MM.1S (cell line): ENCODE measurements around the gene CR1L.

Source experiments
- DNase-seq: peaks from one replicate; pipeline ENCODE4 v3.0.0-alpha.2; 2015
- H2AFZ ChIP-seq: fragments of 300-600 bp; sonication (generic); 2 replicates; pipeline ENCODE4 v1.6.0; 2016; ENCODE audit warnings: antibody characterized with exemption, low read length
- H3F3A ChIP-seq: fragments of 300-600 bp; sonication (generic); 2 replicates; pipeline ENCODE4 v1.6.1; 2016; ENCODE audit warnings: mild to moderate bottlenecking, antibody characterized with exemption, low read length, moderate library complexity, mixed read lengths; ENCODE audit not compliant: insufficient read depth
- H3K27ac ChIP-seq: fragments of 300-600 bp; sonication (generic); 2 replicates; pipeline ENCODE4 v1.5.1; 2016; ENCODE audit warnings: mild to moderate bottlenecking, low read length
- H3K27me3 ChIP-seq: fragments of 300-600 bp; sonication (generic); replicated peaks from 2 replicates; pipeline ENCODE4 v1.6.0; 2016; ENCODE audit warnings: low read length; ENCODE audit not compliant: insufficient read depth
- H3K36me3 ChIP-seq: fragments of 300-600 bp; sonication (generic); replicated peaks from 2 replicates; pipeline ENCODE4 v1.6.1; 2016; ENCODE audit warnings: mild to moderate bottlenecking, low read length, mixed read lengths; ENCODE audit not compliant: insufficient read depth
- H3K4me1 ChIP-seq: fragments of 300-600 bp; sonication (generic); 2 replicates; pipeline ENCODE4 v1.6.1; 2016; ENCODE audit warnings: low read length, mixed read lengths
- H3K4me2 ChIP-seq: fragments of 300-600 bp; sonication (generic); 2 replicates; pipeline ENCODE4 v1.6.0; 2016; ENCODE audit warnings: low read depth, low read length
- H3K4me3 ChIP-seq: fragments of 300-600 bp; sonication (generic); 2 replicates; pipeline ENCODE4 v1.5.1; 2016; ENCODE audit warnings: low read length, mixed read lengths
- H3K79me2 ChIP-seq: fragments of 300-600 bp; sonication (generic); 2 replicates; pipeline ENCODE4 v1.6.1; 2016; ENCODE audit warnings: mixed run types, low read length, mixed read lengths
- H3K9ac ChIP-seq: fragments of 300-600 bp; sonication (generic); 2 replicates; pipeline ENCODE4 v1.6.1; 2016; ENCODE audit warnings: low read length, mixed read lengths
- H3K9me2 ChIP-seq: fragments of 300-600 bp; sonication (generic); replicated peaks from 2 replicates; pipeline ENCODE4 v1.6.1; 2016; ENCODE audit warnings: mild to moderate bottlenecking, low read length, mixed read lengths; ENCODE audit not compliant: insufficient read depth
- H3K9me3 ChIP-seq: fragments of 300-600 bp; sonication (generic); replicated peaks from 2 replicates; pipeline ENCODE4 v1.6.1; 2016; ENCODE audit warnings: mild to moderate bottlenecking, low read length, mixed read lengths; ENCODE audit not compliant: insufficient read depth
- H4K20me1 ChIP-seq: fragments of 300-600 bp; sonication (generic); 2 replicates; pipeline ENCODE4 v1.6.1; 2016; ENCODE audit warnings: mild to moderate bottlenecking, low read length, moderate library complexity, mixed read lengths; ENCODE audit not compliant: insufficient read depth
- EZH2 ChIP-seq: fragments of 300-600 bp; sonication (generic); optimal IDR thresholded peaks from 2 replicates; pipeline ENCODE3; 2017; ENCODE audit warnings: low read depth, mild to moderate bottlenecking, antibody characterized with exemption, low read length, mixed read lengths
- EZH2phosphoT487 ChIP-seq: fragments of 300-600 bp; sonication (generic); IDR thresholded peaks from 2 replicates; pipeline ENCODE4 v1.6.1; 2018; ENCODE audit warnings: antibody characterized with exemption, low read length
- TF ChIP-seq, protein P1 (sequence below): fragments of 300-600 bp; sonication (generic); IDR thresholded peaks from 2 replicates; pipeline ENCODE4 v1.5.1; 2016; ENCODE audit warnings: antibody characterized with exemption, low read length, mixed read lengths

The CR1L gene

DNA sequence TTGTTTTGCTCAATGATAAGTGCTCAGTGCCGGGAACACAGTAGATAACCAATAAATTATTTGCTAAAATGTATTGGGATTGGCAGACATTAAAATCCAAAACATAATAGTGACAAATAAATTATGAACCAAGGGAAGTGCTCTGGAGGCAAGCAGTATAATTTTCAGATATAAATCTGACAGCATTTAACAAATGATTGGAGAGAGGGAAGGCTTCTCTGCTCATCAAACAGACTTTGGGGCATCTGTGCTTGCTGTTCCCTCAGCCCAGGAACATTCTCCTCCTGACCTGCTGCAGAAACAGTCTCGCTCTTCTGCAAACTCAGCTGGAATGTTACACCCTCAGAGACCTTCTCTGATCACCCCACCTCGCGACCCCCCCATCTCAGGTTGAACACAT, 109.1 kb downstream of the CR1L start:
- Histone ChIP-seq H3K9me3 (no peaks in the 10 kb centered on the region), H3K9me2 (no peaks in the 10 kb centered on the region), H3K27ac (no peak overlapping the region), H3K9ac (no peak overlapping the region; the same call in 1 of the 2 replicates), H3K4me3 (peak overlapping the region; percentile 85), H3K4me1 (peaks cover 31% of the 10 kb centered on the region), H4K20me1 (peaks cover 25% of the 10 kb centered on the region), H2AFZ (no peak overlapping the region), H3K79me2 (peaks cover 75% of the 10 kb centered on the region), H3K4me2 (peak overlapping the region; percentile 82), H3F3A (peaks cover 28% of the 10 kb centered on the region), H3K27me3 (no peaks in the 10 kb centered on the region), H3K36me3 (peaks cover 15% of the 10 kb centered on the region)
- no peak for DNase-seq
- no peak for TF ChIP-seq EZH2phosphoT487
- no peak for TF ChIP-seq EZH2
- TF ChIP-seq, protein P1, sequence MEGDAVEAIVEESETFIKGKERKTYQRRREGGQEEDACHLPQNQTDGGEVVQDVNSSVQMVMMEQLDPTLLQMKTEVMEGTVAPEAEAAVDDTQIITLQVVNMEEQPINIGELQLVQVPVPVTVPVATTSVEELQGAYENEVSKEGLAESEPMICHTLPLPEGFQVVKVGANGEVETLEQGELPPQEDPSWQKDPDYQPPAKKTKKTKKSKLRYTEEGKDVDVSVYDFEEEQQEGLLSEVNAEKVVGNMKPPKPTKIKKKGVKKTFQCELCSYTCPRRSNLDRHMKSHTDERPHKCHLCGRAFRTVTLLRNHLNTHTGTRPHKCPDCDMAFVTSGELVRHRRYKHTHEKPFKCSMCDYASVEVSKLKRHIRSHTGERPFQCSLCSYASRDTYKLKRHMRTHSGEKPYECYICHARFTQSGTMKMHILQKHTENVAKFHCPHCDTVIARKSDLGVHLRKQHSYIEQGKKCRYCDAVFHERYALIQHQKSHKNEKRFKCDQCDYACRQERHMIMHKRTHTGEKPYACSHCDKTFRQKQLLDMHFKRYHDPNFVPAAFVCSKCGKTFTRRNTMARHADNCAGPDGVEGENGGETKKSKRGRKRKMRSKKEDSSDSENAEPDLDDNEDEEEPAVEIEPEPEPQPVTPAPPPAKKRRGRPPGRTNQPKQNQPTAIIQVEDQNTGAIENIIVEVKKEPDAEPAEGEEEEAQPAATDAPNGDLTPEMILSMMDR = no peak

DNA sequence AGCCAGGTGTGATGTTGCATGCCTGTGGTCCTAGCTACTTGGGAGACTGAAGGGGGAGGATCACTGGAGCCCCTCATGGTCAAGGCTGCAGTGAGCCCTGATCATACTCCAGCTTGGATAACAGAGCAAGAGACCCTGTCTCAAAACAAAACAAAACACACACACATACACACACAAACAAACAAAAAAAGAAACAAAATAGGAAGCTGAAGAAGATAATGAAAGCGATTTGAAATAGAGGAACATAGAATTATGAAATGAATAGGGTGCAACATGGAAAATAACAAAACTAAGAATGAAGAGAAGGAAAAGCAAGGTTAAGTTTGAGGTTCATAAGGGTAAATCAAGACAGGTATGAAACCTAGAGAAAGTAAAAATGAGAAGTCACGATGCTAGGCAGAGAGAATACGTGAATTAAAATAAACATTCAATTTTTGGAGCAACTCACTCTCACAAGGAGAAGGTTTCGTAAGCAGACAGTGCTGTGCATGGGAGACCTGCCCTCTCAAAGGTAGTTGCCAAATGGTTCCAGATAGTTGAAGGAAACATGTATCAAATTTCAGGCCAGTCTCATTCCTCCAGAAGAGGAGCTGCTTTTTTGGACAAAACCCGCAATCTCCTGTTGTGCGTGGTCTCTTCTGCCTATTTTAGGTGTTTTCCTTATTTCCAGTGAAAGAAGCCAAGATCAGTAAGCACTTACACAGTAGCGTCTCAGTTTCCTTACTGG, 110.2 kb downstream of the CR1L start:
- no peaks in the 10 kb centered on the region for H3K9me3 ChIP-seq
- no peak for DNase-seq
- peaks cover 20% of the 10 kb centered on the region for H3K4me1 ChIP-seq
- H3K79me2 ChIP-seq = peaks cover 82% of the 10 kb centered on the region
- H4K20me1 ChIP-seq = peaks cover 25% of the 10 kb centered on the region
- peaks cover 24% of the 10 kb centered on the region for H3K36me3 ChIP-seq
- no peak overlapping the region for H3K4me3 ChIP-seq
- no peak overlapping the region for H3K9ac ChIP-seq
- TF ChIP-seq EZH2phosphoT487 (no peak), EZH2 (no peak)
- TF ChIP-seq, protein P1 = no peak
- H3K9me2 ChIP-seq = no peaks in the 10 kb centered on the region
- H3K27me3 ChIP-seq = no peaks in the 10 kb centered on the region
- H2AFZ ChIP-seq = no peak overlapping the region
- H3F3A ChIP-seq = peaks cover 17% of the 10 kb centered on the region
- H3K27ac ChIP-seq = no peak overlapping the region
- H3K4me2 ChIP-seq = no peak overlapping the region

DNA sequence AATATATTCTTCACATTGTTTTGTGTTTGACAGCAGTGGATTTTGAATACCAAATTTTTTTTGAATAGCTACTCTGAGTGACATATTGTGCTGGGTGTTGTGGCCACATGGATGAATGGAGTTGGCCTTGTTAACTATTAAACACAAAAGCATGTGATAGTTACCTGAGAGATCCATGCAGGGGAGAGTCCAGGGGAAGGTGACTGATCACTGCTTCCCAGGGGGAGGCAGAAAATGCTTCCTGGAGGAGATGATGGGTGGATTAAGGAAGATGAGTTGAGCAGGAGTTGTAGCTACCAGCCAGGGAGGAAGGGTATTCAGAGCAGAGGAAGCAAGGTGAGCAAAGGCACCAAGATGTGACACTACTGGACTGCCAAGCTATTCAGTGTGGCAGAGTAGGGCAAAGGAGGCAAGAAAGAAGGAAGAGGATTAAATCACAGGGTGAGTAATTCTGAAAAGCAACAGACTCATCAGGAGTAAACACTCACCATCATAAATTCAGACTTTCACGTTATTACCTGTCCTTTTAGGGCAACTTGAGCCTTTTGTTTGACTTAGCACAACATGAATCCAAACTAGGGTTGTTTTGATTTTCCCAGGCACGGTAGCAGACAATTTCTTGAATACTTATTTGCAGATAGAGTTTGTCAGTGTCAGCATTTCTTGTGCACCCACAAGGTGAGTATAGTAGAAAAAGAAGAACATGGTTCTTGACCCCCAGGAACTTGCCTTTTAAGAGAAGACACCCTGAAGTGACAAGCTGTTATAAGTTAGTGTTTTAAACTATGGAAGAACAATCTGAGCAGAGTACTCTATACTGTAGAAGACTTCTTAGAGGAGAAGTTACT, 111.1 kb downstream of the CR1L start:
- TF ChIP-seq EZH2phosphoT487 (no peak), EZH2 (no peak)
- TF ChIP-seq, protein P1 = no peak
- Histone ChIP-seq H3F3A (peaks cover 14% of the 10 kb centered on the region; the same call in 1 of the 2 replicates), H4K20me1 (peaks cover 25% of the 10 kb centered on the region), H3K4me2 (no peak overlapping the region), H3K9me3 (no peaks in the 10 kb centered on the region), H3K9me2 (no peaks in the 10 kb centered on the region), H3K4me3 (no peak overlapping the region), H3K79me2 (peaks cover 78% of the 10 kb centered on the region), H2AFZ (no peak overlapping the region), H3K4me1 (peaks cover 11% of the 10 kb centered on the region), H3K27ac (no peak overlapping the region), H3K36me3 (peaks cover 28% of the 10 kb centered on the region), H3K27me3 (no peaks in the 10 kb centered on the region), H3K9ac (no peak overlapping the region)
- DNase-seq = no peak
